ENCODE measurements around the gene ZGRF1. TPM values are rescaled to one million over a fixed set of nuclear protein-coding genes. Genes with fewer than 3 reads are reported as not detected.

Gene ZGRF1
- total and polyA plus RNA-seq, 9 of the 15 experiments (the other 6 are each of a cell fraction or from before 2014, with no cell fraction given): 8.8 to 35.2 (median 22.0) TPM

GRCh38 chr4:112604589-112604988, 32.1 kb downstream of the ZGRF1 start (continued):
- TF ChIP-seq RAD21 (CRISPR knock-in tag; conservative IDR thresholded peaks at IDR 0.05 in 1 of 2, IDR thresholded peaks at IDR 0.05 in 1 of 2) (peak; percentile 70 to 75), NCOR1 (IDR thresholded peaks at IDR 0.05) (no peak), IRF1 (CRISPR knock-in tag; IDR thresholded peaks at IDR 0.05; ENCODE audit: borderline replicate concordance) (no peak), ZBTB12 (CRISPR knock-in tag; IDR thresholded peaks at IDR 0.05) (no peak), MEF2D (tag; conservative IDR thresholded peaks at IDR 0.05; ENCODE audit: low read depth) (no peak), HMG20A (CRISPR knock-in tag; conservative IDR thresholded peaks at IDR 0.05) (no peak), DEAF1 (CRISPR knock-in tag; IDR thresholded peaks at IDR 0.05) (0 out of 2 replicates have a peak, but pooled peaks have one; percentile 36), CTCF (IDR thresholded peaks at IDR 0.05 in 2 of 3, conservative IDR thresholded peaks at IDR 0.05 in 1 of 3; ENCODE audit: insufficient read depth in 2 of 3, low read depth in 1 of 3, low read length in 3 of 3) (peak; percentile 53 to 77 (median 64); a peak in 4 of 6 replicates), RUNX1 (IDR thresholded peaks at IDR 0.05; ENCODE audit: low read depth) (no peak), THAP12 (CRISPR knock-in tag; IDR thresholded peaks at IDR 0.05) (no peak), ZNF184 (CRISPR knock-in tag; IDR thresholded peaks at IDR 0.05) (no peak), BRCA1 (IDR thresholded peaks at IDR 0.05) (no peak), BRCA1 (CRISPR knock-in tag; IDR thresholded peaks at IDR 0.05) (no peak), ATF3 (IDR thresholded peaks at IDR 0.05) (no peak), ATF3 (CRISPR knock-in tag; conservative IDR thresholded peaks at IDR 0.05) (no peak), ZNF707 (CRISPR knock-in tag; conservative IDR thresholded peaks at IDR 0.05) (no peak)
